Measurements from ENCODE around the gene KCNQ1. TPM values are rescaled to one million over a fixed set of nuclear protein-coding genes. Genes with fewer than 3 reads are reported as not detected.

Gene KCNQ1
- total RNA-seq, 1 experiment from 2014 or later = 2.3 TPM

- H3K4me3 Mint-ChIP-seq = no peak overlapping the region
- H3K79me1 ChIP-seq (ENCODE audit: insufficient read depth, low read depth, low read length, poor library complexity, severe bottlenecking) = no peaks in the 10 kb centered on the region
- no peaks in the 10 kb centered on the region; the same call in 1 of the 2 replicates for H3K27me3 ChIP-seq (ENCODE audit: insufficient read depth, low read length)
- H3T11ph ChIP-seq (ENCODE audit: low read length) = no peak overlapping the region
- H3K9ac ChIP-seq (ENCODE audit: extremely low read depth, insufficient read length, low read length) = no peak overlapping the region
- no peak overlapping the region for H2BK12ac ChIP-seq (ENCODE audit: insufficient read length, low read depth, low read length)
- H3K4ac ChIP-seq (ENCODE audit: low read depth, low read length) = no peak overlapping the region
- no peaks in the 10 kb centered on the region for H3K9me3 ChIP-seq (ENCODE audit: control insufficient read depth, low read depth, low read length)
- H3K9me3 Mint-ChIP-seq = peaks cover 40 to 42% of the 10 kb centered on the region in 2 experiments
- no peak for TF ChIP-seq CTCF (conservative IDR thresholded peaks at IDR 0.05)
- H2BK15ac ChIP-seq (ENCODE audit: low read depth, low read length) = no peak overlapping the region
- no peak overlapping the region for H2AFZ ChIP-seq (ENCODE audit: low read length)
- no peak overlapping the region for H3K4me2 ChIP-seq (ENCODE audit: insufficient read depth, insufficient read length, low read length)
- H3K36me3 Mint-ChIP-seq (ENCODE audit: insufficient read depth in 1 of 3, low read depth in 3 of 3) = peaks cover 12 to 43% (median 16%) of the 10 kb centered on the region in 3 experiments
- H2AK5ac ChIP-seq (ENCODE audit: insufficient read length, low read length) = no peak overlapping the region
- peaks cover 6 to 12% of the 10 kb centered on the region in 2 experiments for H3K4me1 Mint-ChIP-seq
- no peaks in the 10 kb centered on the region for H3K4me1 ChIP-seq (ENCODE audit: insufficient read depth, low read length)
- H3K79me2 ChIP-seq (ENCODE audit: insufficient read depth, low read length) = no peaks in the 10 kb centered on the region
- H3K27me3 Mint-ChIP-seq (ENCODE audit: low read depth) = peaks cover 100% of the 10 kb centered on the region
- no peaks in the 10 kb centered on the region for H4K20me1 ChIP-seq (ENCODE audit: control insufficient read depth, insufficient read depth, insufficient read length)
- no peak overlapping the region for H4K8ac ChIP-seq (replicated peaks; ENCODE audit: insufficient read length, low read depth, low read length)
- no peaks in the 10 kb centered on the region for H3K23me2 ChIP-seq (ENCODE audit: insufficient read length, low read depth, low read length, poor library complexity, severe bottlenecking)
- H3K56ac ChIP-seq (ENCODE audit: insufficient read length, low read depth, low read length) = no peak overlapping the region
- H2BK5ac ChIP-seq (ENCODE audit: insufficient read length, low read length) = no peak overlapping the region
- no peak for DNase-seq
- no peak overlapping the region for H3K14ac ChIP-seq (ENCODE audit: insufficient read depth, low read length)
- no peak overlapping the region for H3K27ac ChIP-seq (ENCODE audit: insufficient read length, low read depth, low read length)
- no peak overlapping the region for H4K5ac ChIP-seq (ENCODE audit: insufficient read length, low read depth, low read length)
- no CpG with 5 or more reads among the region's 5 CpGs for WGBS (ENCODE audit: extremely low coverage, insufficient read length, low lambda C conversion rate)
- H3K18ac ChIP-seq (ENCODE audit: insufficient read length, low read depth, low read length) = no peak overlapping the region
- H4K91ac ChIP-seq (ENCODE audit: insufficient read length, low read depth, low read length) = no peak overlapping the region
- H3K27ac Mint-ChIP-seq = no peak overlapping the region
- H2BK20ac ChIP-seq (ENCODE audit: low read depth, low read length, poor library complexity, severe bottlenecking) = no peak overlapping the region
- no peak overlapping the region for H2BK120ac ChIP-seq (ENCODE audit: low read depth, low read length, poor library complexity, severe bottlenecking)
- H3K23ac ChIP-seq (ENCODE audit: insufficient read length, low read depth, low read length) = no peak overlapping the region
Observed at GRCh38 chr11:2818503-2818902, 373.7 kb downstream of the KCNQ1 start.

Measured in H9 (cell line).